Measurements from ENCODE around the gene NRP2.

Gene NRP2

DNA sequence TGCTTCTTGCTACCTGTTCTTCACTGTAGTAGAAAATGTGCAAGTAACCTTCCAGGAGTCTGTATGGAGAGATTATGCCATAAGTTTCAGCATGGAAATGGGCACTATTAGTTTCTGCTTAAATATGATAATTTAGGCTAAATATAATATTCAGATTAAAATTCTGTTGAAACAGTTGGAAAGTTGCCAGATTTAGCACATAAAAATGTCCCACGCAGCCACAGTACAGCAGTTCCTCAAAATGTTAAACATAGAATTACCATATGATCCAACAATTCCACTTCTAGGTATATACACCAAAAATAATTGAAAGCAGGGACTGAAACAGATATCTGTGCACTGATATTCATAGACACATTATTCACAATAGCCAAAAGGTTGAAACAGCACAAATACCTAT is 121.2 kb downstream of the NRP2 start:
- no peak for DNase-seq (ENCODE audit: low read depth in 2 of 2)

- no peak for DNase-seq (ENCODE audit: low read depth in 2 of 2)
Measured at GRCh38 chr2:205805136-205805535, 122.8 kb downstream of the NRP2 start.

- no peak for DNase-seq (ENCODE audit: low read depth in 2 of 2)
Measured at GRCh38 chr2:205806143-205806905, 124.0 kb downstream of the NRP2 start.

DNA sequence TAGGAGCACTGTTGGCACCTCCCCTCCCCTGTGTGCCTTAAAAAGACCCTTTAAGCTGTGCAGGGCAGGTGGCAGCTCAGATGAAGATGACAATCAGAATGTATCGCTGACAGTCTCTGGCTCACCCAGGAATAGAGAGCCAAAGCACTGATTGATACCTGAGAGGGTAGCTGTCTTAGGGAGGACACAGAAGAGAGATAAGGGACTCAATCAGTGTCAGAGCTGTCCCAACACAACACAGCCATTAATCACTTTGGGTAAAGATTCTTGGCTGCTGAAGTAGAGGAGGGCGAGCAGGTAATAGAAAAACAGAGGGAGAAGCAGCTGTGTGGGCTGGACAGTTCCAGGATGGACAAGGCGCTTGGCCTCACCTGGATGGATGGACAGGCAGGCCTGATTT is 124.9 kb downstream of the NRP2 start:
- DNase-seq (ENCODE audit: low read depth in 2 of 2), result no peak

GRCh38 chr2:205807758-205808157 is 125.5 kb downstream of the NRP2 start:
- DNase-seq (ENCODE audit: low read depth in 2 of 2), result no peak

GRCh38 chr2:205808486-205809121 is 126.3 kb downstream of the NRP2 start:
- no peak for DNase-seq (ENCODE audit: low read depth in 2 of 2)

DNA sequence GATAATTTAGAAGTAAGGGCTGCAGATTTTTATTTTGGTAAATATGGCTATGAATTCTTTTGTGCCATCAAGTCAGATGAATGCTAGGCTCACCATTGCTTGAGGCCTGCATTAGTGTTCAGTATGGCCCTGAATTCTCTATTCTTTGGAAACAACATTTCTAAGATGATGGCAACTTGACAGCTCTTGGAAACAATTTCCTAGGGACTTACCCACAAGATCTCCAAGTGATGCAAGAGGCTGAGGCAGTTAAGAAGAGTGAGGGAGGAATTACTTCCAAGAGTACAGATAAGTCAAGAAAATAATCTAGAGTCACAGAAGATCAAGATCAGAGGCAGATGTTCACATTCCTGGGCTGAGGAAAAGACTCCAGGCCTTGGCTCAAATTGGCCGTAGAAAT is 129.1 kb downstream of the NRP2 start:
- no peak for DNase-seq (ENCODE audit: low read depth in 2 of 2)

DNA sequence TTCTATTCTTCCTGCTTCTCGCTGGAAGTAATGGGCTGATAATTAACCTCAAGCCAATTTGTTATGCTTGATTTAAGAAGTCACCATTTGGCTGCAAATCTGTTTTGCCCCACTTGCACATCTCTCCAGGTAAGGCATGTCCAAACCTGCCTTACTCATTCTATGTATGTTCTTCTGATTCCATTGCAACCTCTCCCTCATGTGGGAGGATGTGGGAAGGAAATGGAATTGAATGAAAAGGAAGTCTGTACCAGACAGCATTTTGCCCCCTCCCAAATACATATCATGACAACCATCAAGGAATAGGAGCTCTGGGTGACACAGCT is 131.7 kb downstream of the NRP2 start:
- no peak for DNase-seq (ENCODE audit: low read depth in 2 of 2)

GRCh38 chr2:205815673-205816072 is 133.4 kb downstream of the NRP2 start:
- no peak for DNase-seq (ENCODE audit: low read depth in 2 of 2)

DNA sequence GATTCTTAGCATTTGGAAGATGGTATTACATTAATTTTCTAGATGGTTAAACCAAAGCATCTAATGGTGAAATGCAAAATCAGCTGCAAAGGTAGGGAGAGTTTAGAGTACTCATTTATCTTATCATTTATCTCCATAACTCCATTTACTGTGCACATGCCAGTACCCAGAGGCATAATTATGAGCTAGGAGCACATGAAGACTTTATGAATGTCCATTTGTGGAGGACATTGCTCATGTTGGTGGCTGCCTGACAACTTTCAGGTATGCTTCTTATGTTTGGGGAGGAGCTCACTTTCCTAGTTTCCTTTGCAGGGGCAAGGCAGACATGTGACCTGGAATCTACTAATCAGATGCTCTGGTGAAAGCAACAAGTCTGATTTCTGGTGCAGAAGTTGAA is 134.0 kb downstream of the NRP2 start:
- no peak for DNase-seq (ENCODE audit: low read depth in 2 of 2)

- DNase-seq (ENCODE audit: low read depth in 2 of 2), result no peak
Measured at GRCh38 chr2:205822579-205822978, 140.3 kb downstream of the NRP2 start.

DNA sequence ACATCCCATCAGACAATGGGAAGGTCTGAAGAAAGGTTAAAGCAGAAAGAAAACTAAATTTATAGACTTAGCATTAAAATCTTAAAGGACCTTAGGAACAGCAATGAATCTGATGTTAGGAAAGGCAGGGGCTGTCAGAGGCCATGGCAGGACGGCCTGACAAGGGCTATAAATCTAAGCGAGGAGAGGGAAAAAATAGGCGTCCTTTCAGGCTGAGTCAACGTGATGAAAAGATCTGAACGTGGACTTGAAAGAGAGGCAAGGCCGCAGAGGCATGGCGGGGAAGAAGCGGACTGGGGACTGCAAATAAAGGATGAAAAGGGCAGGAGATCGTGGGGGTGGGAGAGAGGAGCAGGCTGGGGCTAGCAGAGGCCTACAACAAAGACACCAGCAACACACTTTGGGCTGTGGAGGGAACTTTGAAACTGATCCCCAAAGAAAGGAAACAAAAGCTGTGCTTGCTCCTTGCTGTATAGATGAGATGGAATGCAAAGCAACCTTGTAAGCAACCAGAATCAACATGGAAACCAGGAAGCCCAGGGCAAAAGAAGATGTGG is 145.6 kb downstream of the NRP2 start:
- DNase-seq (ENCODE audit: low read depth in 2 of 2), result no peak

- DNase-seq (ENCODE audit: low read depth in 2 of 2), result no peak
Measured at GRCh38 chr2:205833864-205834263, 151.6 kb downstream of the NRP2 start.

DNA sequence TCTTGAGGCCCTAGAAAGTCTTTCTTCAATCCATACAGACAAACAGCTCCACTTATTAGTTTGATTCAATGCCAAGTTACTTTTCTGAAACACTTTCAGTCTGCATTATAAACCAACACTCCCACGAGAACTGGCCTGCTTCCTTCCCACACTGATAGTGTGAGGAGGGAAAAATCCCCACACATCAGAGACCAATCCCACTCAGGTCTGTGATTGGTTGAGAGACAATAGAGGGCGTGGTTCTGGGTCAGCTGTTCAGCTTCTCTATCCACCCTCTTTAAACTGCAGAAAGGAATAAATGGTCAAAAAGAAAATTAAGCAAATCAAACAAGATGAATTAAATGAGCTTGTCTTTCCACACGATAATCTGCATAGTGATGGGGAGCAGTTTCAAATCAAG is 152.5 kb downstream of the NRP2 start:
- DNase-seq (ENCODE audit: low read depth in 2 of 2), result no peak

GRCh38 chr2:205835251-205835791 is 153.0 kb downstream of the NRP2 start:
- DNase-seq (ENCODE audit: low read depth in 2 of 2), result no peak

- DNase-seq (ENCODE audit: low read depth in 2 of 2), result no peak
Measured at GRCh38 chr2:205835923-205836322, 153.6 kb downstream of the NRP2 start.

DNA sequence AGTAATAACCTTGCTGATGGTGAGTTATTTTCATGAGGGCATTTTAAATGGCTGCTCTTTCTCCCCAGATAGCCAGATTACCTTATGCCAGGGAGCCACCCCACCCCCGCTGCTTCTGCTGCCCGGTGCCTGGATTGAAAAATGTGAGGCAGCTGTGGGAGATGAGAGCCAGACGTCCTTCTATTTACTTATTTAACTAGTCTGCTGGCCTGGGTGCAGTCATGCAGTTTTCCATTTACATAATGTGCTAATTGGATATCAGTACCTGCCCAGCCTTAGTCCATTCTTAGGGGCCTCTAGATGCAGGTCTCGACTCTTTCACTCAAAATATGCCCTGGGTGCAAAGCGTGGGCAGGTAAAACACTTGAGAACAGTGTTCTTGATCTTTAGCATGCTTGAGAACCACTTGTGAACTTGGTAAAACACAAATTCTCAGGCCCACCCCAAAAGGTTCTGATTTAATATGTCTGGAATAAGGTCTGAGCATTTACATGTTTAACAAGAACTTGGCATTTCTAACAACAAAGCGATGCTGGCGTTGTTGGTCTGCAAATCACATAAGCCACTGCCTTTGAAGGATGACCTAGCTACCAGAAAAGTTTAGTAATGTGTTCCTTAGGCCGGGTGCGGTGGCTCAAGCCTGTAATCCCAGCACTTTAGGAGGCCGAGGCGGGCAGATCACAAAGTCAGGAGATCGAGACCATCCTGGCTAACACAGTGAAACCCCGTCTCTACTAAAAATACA is 154.3 kb downstream of the NRP2 start:
- DNase-seq (ENCODE audit: low read depth in 2 of 2), result no peak

DNA sequence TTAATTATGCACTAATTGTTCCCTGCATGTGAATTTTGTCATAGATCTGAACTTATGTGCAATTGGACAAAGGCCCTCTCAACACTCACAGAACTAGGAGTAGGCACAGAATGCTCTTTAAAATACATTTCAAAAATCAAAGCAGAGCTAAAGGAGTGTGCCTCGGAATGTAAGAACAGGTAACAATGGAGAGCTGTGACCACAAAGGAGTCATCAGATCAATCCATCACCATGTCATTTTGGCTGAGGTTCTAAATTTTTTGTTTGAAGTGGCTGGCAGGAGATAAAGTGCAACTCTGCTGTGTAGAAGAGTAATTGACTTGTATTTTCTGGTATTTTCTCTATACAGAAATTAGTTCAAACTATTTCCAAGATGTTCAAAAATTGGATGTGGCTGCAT is 155.4 kb downstream of the NRP2 start:
- DNase-seq (ENCODE audit: low read depth in 2 of 2), result no peak

GRCh38 chr2:205845446-205845845 is 163.1 kb downstream of the NRP2 start:
- DNase-seq (ENCODE audit: low read depth in 2 of 2), result no peak
